Neuronal stem cell (in vitro differentiated cells): ENCODE data around the gene DOCK8.

ENCODE experiments used
- DNase-seq: peaks from one replicate; pipeline ENCODE4 v3.0.0-alpha.2; 2013; ENCODE audit warnings: low spot score
- H2AFZ ChIP-seq: one replicate; pipeline ENCODE4 v1.6.1; 2013; ENCODE audit warnings: mild to moderate bottlenecking, low read length, inconsistent platforms
- H2AK5ac ChIP-seq: 2 replicates; pipeline ENCODE4 v1.6.1; 2013; ENCODE audit warnings: low read depth, mild to moderate bottlenecking, inconsistent platforms, low read length, moderate library complexity, mixed read lengths
- H2BK120ac ChIP-seq: 2 replicates; pipeline ENCODE4 v1.6.1; 2013; ENCODE audit warnings: low read depth, mild to moderate bottlenecking, inconsistent platforms, low read length, moderate library complexity, mixed read lengths
- H2BK12ac ChIP-seq: one replicate; pipeline ENCODE4 v1.6.1; 2013; ENCODE audit warnings: low read length, inconsistent platforms
- H2BK15ac ChIP-seq: 2 replicates; pipeline ENCODE4 v1.6.1; 2013; ENCODE audit warnings: mild to moderate bottlenecking, low read length, inconsistent platforms, mixed read lengths
- H2BK5ac ChIP-seq: one replicate; pipeline ENCODE4 v1.6.1; 2013; ENCODE audit warnings: inconsistent platforms, mild to moderate bottlenecking, low read length, moderate library complexity
- H3K14ac ChIP-seq: one replicate; pipeline ENCODE4 v1.6.1; 2013; ENCODE audit warnings: low read length, inconsistent platforms
- H3K18ac ChIP-seq: 2 replicates; pipeline ENCODE4 v1.6.1; 2013; ENCODE audit warnings: low read length, inconsistent platforms
- H3K23ac ChIP-seq: 2 replicates; pipeline ENCODE4 v1.6.1; 2013; ENCODE audit warnings: low read depth, mild to moderate bottlenecking, mixed read lengths, low read length, inconsistent platforms; ENCODE audit not compliant: poor library complexity
- H3K27ac ChIP-seq: replicated peaks from 3 replicates; pipeline ENCODE4 v1.5.1; 2013; ENCODE audit warnings: low read length, inconsistent platforms
- H3K27me3 ChIP-seq, 3 experiments: 2 replicates each; pipeline ENCODE4 v1.6.1; 2013; ENCODE audit warnings: low read length in 3 of 3, mild to moderate bottlenecking in 2 of 3, inconsistent platforms in 1 of 3, low read depth in 1 of 3, mixed read lengths in 1 of 3, moderate library complexity in 1 of 3; ENCODE audit not compliant: control insufficient read depth in 3 of 3, insufficient read depth in 3 of 3
- H3K36me3 ChIP-seq, 2 donors: replicated peaks in 1 of 2; 2 replicates each; pipeline ENCODE4 v1.6.1; 2013; ENCODE audit warnings: low read length in 2 of 2; ENCODE audit not compliant: control insufficient read depth in 2 of 2, insufficient read depth in 2 of 2
- H3K4ac ChIP-seq: 2 replicates; pipeline ENCODE4 v1.6.1; 2013; ENCODE audit warnings: inconsistent platforms, mild to moderate bottlenecking, low read length, moderate library complexity
- H3K4me1 ChIP-seq, 2 donors: 1 replicate in 1 of 2; 2 replicates in 1 of 2; pipeline ENCODE4 v1.6.1; 2013; ENCODE audit warnings: low read length in 2 of 2, low read depth in 1 of 2; ENCODE audit not compliant: control insufficient read depth in 2 of 2, insufficient read depth in 1 of 2
- H3K4me2 ChIP-seq: one replicate; pipeline ENCODE4 v1.6.1; 2013; ENCODE audit warnings: mild to moderate bottlenecking, low read length, inconsistent platforms; ENCODE audit not compliant: insufficient read depth, poor library complexity, severe bottlenecking
- H3K4me3 ChIP-seq, 2 donors: 2 replicates each; pipeline ENCODE4 v1.5.1; 2013; ENCODE audit warnings: low read length in 2 of 2, mild to moderate bottlenecking in 2 of 2, inconsistent platforms in 1 of 2, moderate library complexity in 1 of 2
- H3K79me1 ChIP-seq: one replicate; pipeline ENCODE4 v1.6.1; 2013; ENCODE audit warnings: low read depth, mild to moderate bottlenecking, inconsistent platforms, low read length, moderate library complexity
- H3K9ac ChIP-seq: one replicate; pipeline ENCODE4 v1.6.1; 2013; ENCODE audit warnings: mild to moderate bottlenecking, low read depth, low read length, inconsistent platforms; ENCODE audit not compliant: poor library complexity
- H3K9me3 ChIP-seq, 2 donors: replicated peaks in 1 of 2; 2 replicates each; pipeline versions ENCODE3 to v1.6.1; 2013; ENCODE audit warnings: low read length in 2 of 2, mild to moderate bottlenecking in 2 of 2, inconsistent platforms in 1 of 2, low read depth in 1 of 2, mixed read lengths in 1 of 2, moderate library complexity in 1 of 2; ENCODE audit not compliant: control insufficient read depth in 2 of 2, insufficient read depth in 1 of 2
- H4K8ac ChIP-seq: one replicate; pipeline ENCODE4 v1.6.1; 2013; ENCODE audit warnings: low read depth, mild to moderate bottlenecking, inconsistent platforms, low read length, moderate library complexity
- H4K91ac ChIP-seq: one replicate; pipeline ENCODE4 v1.6.1; 2013; ENCODE audit warnings: low read length, low read depth, mild to moderate bottlenecking, inconsistent platforms; ENCODE audit not compliant: poor library complexity
- WGBS, 2 donors: extraction: QIAGEN DNeasy Blood & Tissue Kit; methylation state at CpG; one replicate each; pipeline ENCODE4 v1.1.7; 2013; ENCODE audit warnings: missing lambda C conversion rate in 2 of 2, mixed read lengths in 1 of 2; ENCODE audit not compliant: insufficient read length in 2 of 2, insufficient replicate concordance in 1 of 2; ENCODE audit errors: extremely low coverage in 2 of 2; 5-methylcytosine and 5-hydroxymethylcytosine counted together

DOCK8 gene

DNA sequence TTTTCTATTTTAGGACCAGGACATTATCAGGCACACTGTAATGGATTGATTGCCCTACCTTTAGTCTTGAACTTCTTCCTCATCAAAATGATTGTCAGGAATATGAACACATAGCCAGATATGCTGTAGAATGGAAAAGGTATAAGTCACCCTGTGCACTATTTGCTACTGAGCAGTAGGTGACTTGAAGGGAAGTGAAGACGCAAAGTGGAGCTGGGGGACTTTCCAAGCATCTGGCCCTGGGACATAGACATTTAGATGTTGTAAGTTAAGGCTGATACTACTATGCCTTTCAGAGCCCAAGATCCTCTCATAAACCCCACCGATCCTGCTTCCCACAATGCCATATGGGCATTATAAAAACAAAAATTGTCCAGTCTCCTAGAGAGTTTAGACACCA, 174.5 kb downstream of the DOCK8 start:
- Histone ChIP-seq H3K14ac (no peak overlapping the region), H3K18ac (no peak overlapping the region), H3K9me3 (no peaks in the 10 kb centered on the region), H3K79me1 (no peaks in the 10 kb centered on the region), H2BK12ac (no peak overlapping the region), H3K4ac (no peak overlapping the region), H2BK15ac (no peak overlapping the region), H3K36me3 (no peaks in the 10 kb centered on the region), H2BK5ac (no peak overlapping the region), H2AK5ac (no peak overlapping the region), H3K9ac (no peak overlapping the region), H4K91ac (no peak overlapping the region), H3K27ac (no peak overlapping the region), H3K4me2 (no peak overlapping the region), H3K27me3 (no peaks in the 10 kb centered on the region), H2BK120ac (no peak overlapping the region), H3K4me3 (no peak overlapping the region), H4K8ac (no peak overlapping the region), H3K4me1 (no peaks in the 10 kb centered on the region), H3K23ac (no peak overlapping the region), H2AFZ (no peak overlapping the region)
- WGBS, 2 donors: no CpG with 5 or more reads among the region's 2 CpGs
- no peak for DNase-seq

DNA sequence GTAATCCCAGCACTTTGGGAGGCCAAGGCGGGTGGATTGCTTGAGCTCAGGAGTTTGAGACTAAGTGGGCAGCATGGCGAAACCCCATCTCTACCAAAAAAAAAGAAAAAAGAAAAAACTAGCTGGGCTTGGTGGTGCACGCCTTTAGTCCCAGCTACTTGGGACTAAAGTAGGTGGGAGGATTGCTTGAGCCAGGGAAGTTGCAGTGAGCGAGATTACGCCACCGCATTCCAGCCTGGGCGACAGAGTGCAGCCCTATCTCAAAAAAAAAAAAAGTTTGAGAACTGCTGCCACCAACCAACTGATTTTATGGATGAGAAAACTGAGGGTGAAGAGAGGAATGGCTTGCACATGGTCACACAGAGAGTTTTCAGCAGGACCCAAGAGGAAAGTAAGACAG, 175.1 kb downstream of the DOCK8 start:
- Histone ChIP-seq H2BK15ac (no peak overlapping the region), H3K4me2 (no peak overlapping the region), H4K91ac (no peak overlapping the region), H4K8ac (no peak overlapping the region), H3K27ac (no peak overlapping the region), H2AFZ (no peak overlapping the region), H3K27me3 (no peaks in the 10 kb centered on the region), H2BK12ac (no peak overlapping the region), H3K23ac (no peak overlapping the region), H3K9me3 (no peaks in the 10 kb centered on the region), H2BK5ac (no peak overlapping the region), H3K4ac (no peak overlapping the region), H3K4me3 (no peak overlapping the region), H3K36me3 (no peaks in the 10 kb centered on the region), H3K14ac (no peak overlapping the region), H2BK120ac (no peak overlapping the region), H3K79me1 (no peaks in the 10 kb centered on the region), H3K4me1 (no peaks in the 10 kb centered on the region), H2AK5ac (no peak overlapping the region), H3K18ac (no peak overlapping the region), H3K9ac (no peak overlapping the region)
- WGBS, 2 donors: no CpG with 5 or more reads among the region's 7 CpGs
- DNase-seq: no peak

DNA sequence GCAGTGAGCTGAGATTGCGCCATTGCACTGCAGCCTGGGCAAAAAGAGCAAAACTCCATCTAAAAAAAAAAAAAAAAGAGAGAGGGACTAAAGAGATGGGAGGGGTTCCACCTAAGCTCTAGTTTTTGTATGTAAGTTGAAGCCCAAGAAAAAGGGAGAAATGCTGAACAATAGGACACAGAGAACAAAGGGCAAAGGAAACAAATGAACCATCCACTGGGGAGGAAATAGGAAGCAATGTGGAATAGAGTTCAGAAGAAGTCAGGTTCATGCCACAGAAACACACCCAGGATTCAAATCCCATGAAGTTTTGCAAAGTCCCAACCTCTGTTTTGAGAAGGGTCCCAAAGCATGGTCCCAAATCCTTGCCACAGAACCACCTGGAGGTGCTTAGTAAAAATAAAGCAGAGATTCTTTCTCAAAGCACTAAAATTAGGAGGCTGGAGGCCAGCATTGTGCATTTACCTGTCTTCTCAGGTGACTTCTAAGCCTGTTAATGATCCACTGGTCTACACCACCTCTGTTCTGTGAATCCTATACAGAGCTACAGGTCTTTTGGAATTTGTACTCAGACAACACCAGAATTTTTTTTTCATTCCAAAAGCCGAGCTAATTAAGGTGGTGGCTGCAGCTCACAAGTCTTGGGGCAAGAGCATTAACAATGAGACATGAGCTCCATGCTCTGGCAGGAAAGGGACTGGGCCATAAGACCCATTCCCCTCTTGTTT, 177.6 kb downstream of the DOCK8 start:
- Histone ChIP-seq H3K9me3 (no peaks in the 10 kb centered on the region), H3K79me1 (no peaks in the 10 kb centered on the region), H3K18ac (no peak overlapping the region), H4K8ac (no peak overlapping the region), H2BK5ac (no peak overlapping the region), H2BK12ac (no peak overlapping the region), H2BK120ac (no peak overlapping the region), H3K27me3 (no peaks in the 10 kb centered on the region), H3K4me1 (no peaks in the 10 kb centered on the region), H3K36me3 (no peaks in the 10 kb centered on the region), H3K4me3 (no peak overlapping the region), H3K27ac (no peak overlapping the region), H2BK15ac (no peak overlapping the region), H4K91ac (no peak overlapping the region), H3K4me2 (no peak overlapping the region), H3K23ac (no peak overlapping the region), H3K14ac (no peak overlapping the region), H3K9ac (no peak overlapping the region), H3K4ac (no peak overlapping the region), H2AK5ac (no peak overlapping the region), H2AFZ (no peak overlapping the region)
- WGBS, 2 donors: no CpG with 5 or more reads among the region's 2 CpGs
- DNase-seq: no peak

DNA sequence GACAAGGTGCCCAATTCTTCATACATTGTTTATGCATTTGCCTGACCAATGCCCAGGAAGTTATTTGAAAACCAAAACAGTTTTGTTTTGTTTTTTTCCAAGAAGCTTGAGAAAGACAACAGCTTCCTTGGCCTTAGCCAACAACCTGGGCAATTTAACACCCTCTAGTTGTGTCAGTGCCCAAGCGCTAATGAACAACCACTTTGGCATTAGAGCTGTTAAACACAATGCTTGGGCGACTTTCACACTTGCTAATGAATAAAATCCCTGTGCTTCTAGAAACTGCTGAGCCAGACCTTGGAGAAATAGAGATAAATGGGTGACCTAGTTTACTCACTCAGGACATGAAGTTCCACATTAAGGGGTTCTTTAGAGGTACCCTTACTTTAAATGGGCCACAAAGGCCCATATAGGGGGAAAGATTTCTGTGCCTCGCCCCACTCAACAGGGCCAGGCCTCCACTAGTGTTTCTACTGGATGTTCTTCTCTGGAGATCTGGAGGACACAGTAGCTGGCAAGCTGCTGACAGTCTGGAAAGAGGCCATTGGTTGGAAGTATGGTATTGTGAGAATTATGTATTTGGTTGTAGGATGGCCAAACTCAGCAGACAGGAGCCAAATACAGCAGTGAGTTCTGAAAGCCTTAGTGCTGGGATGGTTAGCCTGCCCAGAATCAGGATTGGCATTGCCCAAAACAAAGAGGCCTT, 179.8 kb downstream of the DOCK8 start:
- H2BK15ac ChIP-seq: no peak overlapping the region
- no CpG with 5 or more reads among the region's 3 CpGs for WGBS, 2 donors
- no peak overlapping the region for H3K4me2 ChIP-seq
- no peak overlapping the region for H3K4me3 ChIP-seq
- H2BK12ac ChIP-seq: no peak overlapping the region
- H3K18ac ChIP-seq: no peak overlapping the region
- no peaks in the 10 kb centered on the region for H3K9me3 ChIP-seq
- H3K36me3 ChIP-seq: no peaks in the 10 kb centered on the region
- no peak overlapping the region for H4K91ac ChIP-seq
- no peak overlapping the region for H2BK5ac ChIP-seq
- no peak overlapping the region for H3K23ac ChIP-seq
- H3K9ac ChIP-seq: no peak overlapping the region
- no peak overlapping the region for H2BK120ac ChIP-seq
- no peak overlapping the region for H4K8ac ChIP-seq
- H3K14ac ChIP-seq: no peak overlapping the region
- no peaks in the 10 kb centered on the region for H3K4me1 ChIP-seq
- H2AK5ac ChIP-seq: no peak overlapping the region
- H3K27ac ChIP-seq: no peak overlapping the region
- DNase-seq: no peak
- H3K79me1 ChIP-seq: no peaks in the 10 kb centered on the region
- H3K27me3 ChIP-seq: no peaks in the 10 kb centered on the region
- no peak overlapping the region for H3K4ac ChIP-seq
- no peak overlapping the region for H2AFZ ChIP-seq
